Esophagus muscularis mucosa (tissue), 4 donors: ENCODE results near the gene LDLRAD3. TPM values are rescaled to one million over a fixed set of nuclear protein-coding genes. Genes with fewer than 3 reads are reported as not detected.

ENCODE experiments used
- DNase-seq: peaks from one replicate; pipeline ENCODE4 v3.0.0-alpha.2; 2017; ENCODE audit errors: extremely low spot score
- H3K27ac ChIP-seq, 4 donors: fragments of 200-600 bp; sonication (generic); replicated peaks in 1 of 4; 1 replicate in 3 of 4; 2 replicates in 1 of 4; pipeline ENCODE4 v1.5.1; 2016 to 2019; ENCODE audit warnings: mild to moderate bottlenecking in 1 of 4
- H3K27me3 ChIP-seq, 4 donors: fragments of 200-600 bp; sonication (generic); one replicate each; pipeline versions ENCODE4 v1.5.1 to v1.6.0; 2016 to 2019
- H3K36me3 ChIP-seq, 4 donors: fragments of 200-600 bp; sonication (generic); one replicate each; pipeline ENCODE4 v1.5.1; 2016 to 2019
- H3K4me1 ChIP-seq, 4 donors: fragments of 200-600 bp; sonication (generic); one replicate each; pipeline ENCODE4 v1.5.1; 2016 to 2019
- H3K4me3 ChIP-seq, 4 donors: fragments of 200-600 bp; sonication (generic); 1 replicate in 2 of 4; 2 replicates in 2 of 4; pipeline ENCODE4 v1.5.1; 2016 to 2019; ENCODE audit warnings: mild to moderate bottlenecking in 4 of 4, moderate library complexity in 1 of 4
- H3K9me3 ChIP-seq, 4 donors: fragments of 200-600 bp; sonication (generic); 1 replicate in 3 of 4; 2 replicates in 1 of 4; pipeline ENCODE4 v1.5.1; 2016 to 2019
- EP300 ChIP-seq: sonication (generic); formaldehyde crosslinking; IDR thresholded peaks from one replicate; pipeline ENCODE4 v1.6.1; 2017; ENCODE audit warnings: antibody characterized with exemption
- POLR2A ChIP-seq: fragments of 450-650 bp; IDR thresholded peaks from one replicate; pipeline ENCODE4 v1.6.1; 2017; ENCODE audit warnings: antibody characterized with exemption, moderate library complexity, mild to moderate bottlenecking, low read depth
- POLR2AphosphoS5 ChIP-seq, 2 donors: sonication (generic); formaldehyde crosslinking; IDR thresholded peaks; one replicate each; pipeline ENCODE4 v1.6.1; 2017; ENCODE audit warnings: antibody characterized with exemption in 2 of 2
- WGBS: methylation state at CpG from one replicate; pipeline ENCODE4 v1.1.5; 2018; 5-methylcytosine and 5-hydroxymethylcytosine counted together
- intact Hi-C: fragments of 100-400 bp; cut with DNase I; formaldehyde crosslinking; loops from one replicate; pipeline ENCODE4 v1.15.1; 2023
- total RNA-seq, 4 donors: library from RNA; depleted of rRNA; stranded (reverse); fragments of >200 nt; gene quantifications; one replicate each; pipeline versions ENCODE4 v1.1.0 to v1.2.1, GENCODE V29; 2016
- TF ChIP-seq, protein P1 (sequence below), 3 experiments: fragments of 200-600 bp in 2 of 3; fragments of 450-650 bp in 1 of 3; sonication (generic) in 2 of 3; IDR thresholded peaks; one replicate each; pipeline ENCODE4 v1.5.1; 2017 to 2019; ENCODE audit warnings: antibody characterized with exemption in 3 of 3, mild to moderate bottlenecking in 2 of 3, moderate library complexity in 1 of 3

Gene LDLRAD3
- total RNA-seq, 4 donors from 2014 or later, result 6.8 to 8.7 (median 8.2) TPM

DNA sequence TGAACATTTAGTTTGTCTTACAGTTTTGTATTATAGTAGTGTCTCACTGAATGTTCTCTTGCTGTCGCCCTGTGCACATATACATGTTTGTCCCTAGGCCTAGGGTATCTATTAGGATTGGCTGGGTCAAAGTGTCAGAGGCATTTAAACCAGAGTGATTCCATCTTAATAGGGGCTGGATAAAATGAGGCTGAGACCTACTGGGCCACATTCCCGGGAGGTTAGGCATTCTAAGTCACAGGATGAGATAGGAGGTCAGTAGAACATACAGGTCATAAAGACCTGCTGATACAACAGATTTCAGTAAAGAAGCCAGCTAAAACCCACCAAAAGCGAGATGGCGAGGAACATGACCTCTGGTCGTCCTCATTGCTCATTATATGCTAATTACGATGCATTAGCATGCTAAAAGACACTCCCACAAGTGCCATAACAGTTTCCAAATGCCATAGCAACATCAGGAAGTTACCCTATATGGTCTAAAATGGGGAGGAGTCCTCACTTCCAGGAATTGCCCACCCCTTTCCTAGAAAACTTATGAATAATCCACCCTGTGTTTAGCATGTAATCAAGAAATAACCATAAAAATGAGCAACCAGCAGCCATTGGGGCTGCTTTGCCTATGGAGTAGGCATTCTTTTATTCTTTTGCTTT is 82.6 kb downstream of the LDLRAD3 start:
- intact Hi-C loops, result no loop called here
- Histone ChIP-seq H3K4me1 (peaks cover 0 to 15% (median 9%) of the 10 kb centered on the region in 4 donors), H3K27ac (no peak overlapping the region), H3K27me3 (no peaks in the 10 kb centered on the region), H3K4me3 (no peak overlapping the region), H3K36me3 (no peaks in the 10 kb centered on the region), H3K9me3 (no peaks in the 10 kb centered on the region)
- no peak for DNase-seq
- 95% methylated on average over 6 of the region's 6 CpGs for WGBS
- TF ChIP-seq POLR2A (no peak), POLR2AphosphoS5 (IDR thresholded peaks at IDR 0.05) (no peak), EP300 (no peak)
- TF ChIP-seq, protein P1, sequence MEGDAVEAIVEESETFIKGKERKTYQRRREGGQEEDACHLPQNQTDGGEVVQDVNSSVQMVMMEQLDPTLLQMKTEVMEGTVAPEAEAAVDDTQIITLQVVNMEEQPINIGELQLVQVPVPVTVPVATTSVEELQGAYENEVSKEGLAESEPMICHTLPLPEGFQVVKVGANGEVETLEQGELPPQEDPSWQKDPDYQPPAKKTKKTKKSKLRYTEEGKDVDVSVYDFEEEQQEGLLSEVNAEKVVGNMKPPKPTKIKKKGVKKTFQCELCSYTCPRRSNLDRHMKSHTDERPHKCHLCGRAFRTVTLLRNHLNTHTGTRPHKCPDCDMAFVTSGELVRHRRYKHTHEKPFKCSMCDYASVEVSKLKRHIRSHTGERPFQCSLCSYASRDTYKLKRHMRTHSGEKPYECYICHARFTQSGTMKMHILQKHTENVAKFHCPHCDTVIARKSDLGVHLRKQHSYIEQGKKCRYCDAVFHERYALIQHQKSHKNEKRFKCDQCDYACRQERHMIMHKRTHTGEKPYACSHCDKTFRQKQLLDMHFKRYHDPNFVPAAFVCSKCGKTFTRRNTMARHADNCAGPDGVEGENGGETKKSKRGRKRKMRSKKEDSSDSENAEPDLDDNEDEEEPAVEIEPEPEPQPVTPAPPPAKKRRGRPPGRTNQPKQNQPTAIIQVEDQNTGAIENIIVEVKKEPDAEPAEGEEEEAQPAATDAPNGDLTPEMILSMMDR (IDR thresholded peaks at IDR 0.05), result no peak

DNA sequence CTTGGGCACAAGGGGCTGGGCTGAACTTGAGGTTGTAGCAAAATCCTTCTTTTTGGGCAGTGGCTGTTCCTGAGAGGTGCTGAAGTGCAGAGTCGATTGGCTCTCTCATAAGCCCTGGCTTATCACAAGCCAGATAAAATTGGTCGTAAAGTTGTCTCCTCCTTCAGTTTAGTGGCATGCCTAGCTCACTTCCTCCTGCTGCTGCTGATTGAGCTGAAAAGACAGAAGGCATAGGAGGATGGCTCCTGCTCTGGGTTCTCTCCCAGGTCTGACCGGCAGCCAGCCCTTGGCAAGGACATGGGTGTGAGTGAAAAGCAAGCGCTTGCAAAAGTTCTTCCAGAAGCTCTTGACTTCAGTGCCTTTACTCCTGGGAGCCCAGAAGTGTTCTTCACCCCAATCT is 83.9 kb downstream of the LDLRAD3 start:
- Histone ChIP-seq H3K4me3 (no peak overlapping the region), H3K9me3 (no peaks in the 10 kb centered on the region), H3K27ac (no peak overlapping the region), H3K4me1 (peaks cover 0 to 17% (median 13%) of the 10 kb centered on the region in 4 donors), H3K36me3 (no peaks in the 10 kb centered on the region), H3K27me3 (no peaks in the 10 kb centered on the region)
- DNase-seq, result no peak
- TF ChIP-seq EP300, result no peak
- no peak for TF ChIP-seq POLR2AphosphoS5 (IDR thresholded peaks at IDR 0.05)
- TF ChIP-seq, protein P1 (IDR thresholded peaks at IDR 0.05), result no peak
- no peak for TF ChIP-seq POLR2A
- intact Hi-C loops, result no loop called here
- 91% methylated on average over 4 of the region's 4 CpGs for WGBS

DNA sequence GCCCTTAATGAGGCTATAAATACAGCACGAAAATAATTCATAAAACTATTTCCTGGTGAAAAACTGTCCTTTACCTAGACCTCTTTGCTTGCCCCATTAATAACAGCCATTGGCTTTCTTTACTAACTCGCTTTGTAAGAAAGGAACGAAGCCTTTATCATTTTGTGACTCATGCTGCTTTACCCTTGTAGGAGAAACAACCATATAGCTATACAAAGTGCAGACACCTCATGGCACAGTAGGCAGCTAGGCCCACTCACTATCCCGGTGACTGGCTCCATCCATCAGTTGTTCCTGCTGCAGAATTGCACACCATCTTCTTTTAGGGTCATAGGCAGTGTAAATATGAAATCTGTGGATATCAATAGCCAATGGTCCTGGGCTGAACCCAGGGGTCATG is 85.8 kb downstream of the LDLRAD3 start:
- Histone ChIP-seq H3K27me3 (no peaks in the 10 kb centered on the region), H3K9me3 (no peaks in the 10 kb centered on the region), H3K4me1 (peaks cover 0 to 17% (median 13%) of the 10 kb centered on the region in 4 donors), H3K36me3 (no peaks in the 10 kb centered on the region), H3K27ac (no peak overlapping the region), H3K4me3 (no peak overlapping the region)
- intact Hi-C loops, result loop anchor here (10.0 kb wide), 1 partner anchor 205 kb away; no protein-coding TSS in a partner anchor
- no peak for TF ChIP-seq POLR2A
- TF ChIP-seq, protein P1 (IDR thresholded peaks at IDR 0.05), result no peak
- TF ChIP-seq EP300, result no peak
- TF ChIP-seq POLR2AphosphoS5 (IDR thresholded peaks at IDR 0.05), result no peak
- 76% methylated on average over 4 of the region's 4 CpGs for WGBS
- no peak for DNase-seq

DNA sequence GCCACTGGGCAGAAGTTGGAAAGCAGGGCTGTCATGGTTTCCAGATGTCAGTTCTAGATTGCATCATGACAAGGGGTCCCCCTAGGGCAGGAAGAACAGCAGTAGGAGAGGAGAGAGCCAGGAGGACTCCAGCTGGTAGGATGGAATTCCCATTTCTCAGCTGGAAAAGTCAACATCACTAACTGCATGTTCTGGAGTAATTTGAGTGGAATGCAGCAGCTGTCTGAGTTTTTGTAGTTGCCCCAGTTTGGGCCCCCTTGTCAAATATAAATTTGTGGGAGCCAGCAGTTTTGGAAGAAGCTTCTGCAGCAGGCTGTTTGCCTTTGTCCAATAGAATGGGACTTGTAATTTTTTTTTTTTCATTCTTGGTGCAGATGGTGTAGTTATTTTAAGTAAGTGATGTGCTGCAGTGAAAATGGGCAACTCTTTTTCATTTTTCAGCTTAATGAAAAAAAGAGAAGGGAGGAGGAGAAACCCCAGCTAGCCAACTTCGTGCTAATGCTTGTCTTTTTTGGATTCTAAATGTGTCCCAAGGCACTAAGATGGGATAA is 86.9 kb downstream of the LDLRAD3 start:
- 38% methylated on average over 1 of the region's 1 CpG for WGBS
- TF ChIP-seq POLR2AphosphoS5 (IDR thresholded peaks at IDR 0.05), result no peak
- no peak for TF ChIP-seq EP300
- TF ChIP-seq, protein P1 (IDR thresholded peaks at IDR 0.05), result no peak
- TF ChIP-seq POLR2A, result no peak
- no peak for DNase-seq
- no peak overlapping the region for H3K27ac ChIP-seq
- peaks cover 0 to 17% (median 13%) of the 10 kb centered on the region in 4 donors for H3K4me1 ChIP-seq
- no peak overlapping the region for H3K4me3 ChIP-seq
- no peaks in the 10 kb centered on the region for H3K36me3 ChIP-seq
- H3K9me3 ChIP-seq, result no peaks in the 10 kb centered on the region
- intact Hi-C loops, result loop anchor here (10.0 kb wide), 1 partner anchor 206 kb away; no protein-coding TSS in a partner anchor
- no peaks in the 10 kb centered on the region for H3K27me3 ChIP-seq
